Ramos (cell line): ENCODE data around the gene NEUROD4.

Experiments
- in situ Hi-C: fragments of 300-500 bp; cut with MboI; formaldehyde crosslinking; loops from one replicate; pipeline ENCODE4 v1.14.3; 2022; ENCODE audit warnings: low sequenced_read_pairs; ENCODE audit not compliant: unreplicated experiment

NEUROD4 gene

GRCh38 chr12:55057481-55057880, 37.7 kb downstream of the NEUROD4 start:
- in situ Hi-C loops, result no loop called here

- in situ Hi-C loops, result no loop called here
Observed at GRCh38 chr12:55058082-55058481, 38.3 kb downstream of the NEUROD4 start.

- in situ Hi-C loops, result no loop called here
Observed at GRCh38 chr12:55058776-55059175, 39.0 kb downstream of the NEUROD4 start.

GRCh38 chr12:55060470-55060869, 40.7 kb downstream of the NEUROD4 start:
- in situ Hi-C loops, result no loop called here

- in situ Hi-C loops, result no loop called here
Observed at GRCh38 chr12:55061024-55061423, 41.2 kb downstream of the NEUROD4 start.

- in situ Hi-C loops, result no loop called here
Observed at GRCh38 chr12:55063291-55063690, 43.5 kb downstream of the NEUROD4 start.

- in situ Hi-C loops, result no loop called here
Observed at GRCh38 chr12:55065535-55065934, 45.8 kb downstream of the NEUROD4 start.

GRCh38 chr12:55067701-55068100, 47.9 kb downstream of the NEUROD4 start:
- in situ Hi-C loops, result no loop called here

- in situ Hi-C loops, result no loop called here
Observed at GRCh38 chr12:55068416-55069010, 48.7 kb downstream of the NEUROD4 start.

- in situ Hi-C loops, result loop anchor here (5.0 kb wide), 2 partner anchors 80 to 215 kb away; no protein-coding TSS in a partner anchor
Observed at GRCh38 chr12:55072083-55072482, 52.3 kb downstream of the NEUROD4 start.

- in situ Hi-C loops, result loop anchor here (5.0 kb wide), 2 partner anchors 81 to 216 kb away; no protein-coding TSS in a partner anchor
Observed at GRCh38 chr12:55073043-55074022, 53.6 kb downstream of the NEUROD4 start.

- in situ Hi-C loops, result loop anchor here (5.0 kb wide), 2 partner anchors 83 to 218 kb away; no protein-coding TSS in a partner anchor
Observed at GRCh38 chr12:55074806-55075205, 55.0 kb downstream of the NEUROD4 start.
